HG03045 (cell line): Measurements from ENCODE around the gene CD55.
A peak's percentile ranks its signal among the peaks of the same experiment; 100 is the strongest.
"Not testable (repeated sequence)": the region's sequence is repeated elsewhere in the genome, so short reads cannot be mapped to it uniquely, and the experiment has no call there.

Experiments
- ATAC-seq: cut with Tn5 transposase; IDR thresholded peaks from one replicate; pipeline ENCODE4 v1.9.1; 2021; ENCODE audit warnings: mild to moderate bottlenecking, moderate library complexity; ENCODE audit not compliant: unreplicated experiment

The CD55 gene

GRCh38 chr1:207305489-207305873, 16.0 kb upstream of the CD55 start:
- no peak for ATAC-seq

GRCh38 chr1:207306023-207306422, 15.5 kb upstream of the CD55 start:
- ATAC-seq = no peak

- ATAC-seq = no peak
Observed at GRCh38 chr1:207306603-207307002, 14.9 kb upstream of the CD55 start.

- ATAC-seq = no peak
Observed at GRCh38 chr1:207308451-207309190, 12.9 kb upstream of the CD55 start.

- no peak for ATAC-seq
Observed at GRCh38 chr1:207309745-207310273, 11.7 kb upstream of the CD55 start.

- no peak for ATAC-seq
Observed at GRCh38 chr1:207311888-207312603, 9.4 kb upstream of the CD55 start.

GRCh38 chr1:207312604-207312920, 8.9 kb upstream of the CD55 start:
- ATAC-seq = no peak

GRCh38 chr1:207313131-207313530, 8.3 kb upstream of the CD55 start:
- ATAC-seq = no peak

GRCh38 chr1:207314816-207315215, 6.7 kb upstream of the CD55 start:
- no peak for ATAC-seq

- ATAC-seq = no peak
Observed at GRCh38 chr1:207315435-207315834, 6.0 kb upstream of the CD55 start.

GRCh38 chr1:207316141-207316540, 5.3 kb upstream of the CD55 start:
- ATAC-seq = no peak

- ATAC-seq = no peak
Observed at GRCh38 chr1:207316622-207317391, 4.7 kb upstream of the CD55 start.

- ATAC-seq = no peak
Observed at GRCh38 chr1:207317561-207317960, 3.9 kb upstream of the CD55 start.

- no peak for ATAC-seq
Observed at GRCh38 chr1:207318072-207318619, 3.3 kb upstream of the CD55 start.

GRCh38 chr1:207319199-207319598, 2.3 kb upstream of the CD55 start:
- ATAC-seq = no peak

GRCh38 chr1:207320105-207320504, 1.4 kb upstream of the CD55 start:
- not testable (repeated sequence) for ATAC-seq

- peak; percentile 39 for ATAC-seq
Observed at GRCh38 chr1:207321790-207322645, 540 bp downstream of the CD55 start.

GRCh38 chr1:207323425-207324225, 2.1 kb downstream of the CD55 start:
- ATAC-seq = no peak

- ATAC-seq = no peak
Observed at GRCh38 chr1:207328004-207328403, 6.5 kb downstream of the CD55 start.
